ENCODE results near the gene EPS8.

DNA sequence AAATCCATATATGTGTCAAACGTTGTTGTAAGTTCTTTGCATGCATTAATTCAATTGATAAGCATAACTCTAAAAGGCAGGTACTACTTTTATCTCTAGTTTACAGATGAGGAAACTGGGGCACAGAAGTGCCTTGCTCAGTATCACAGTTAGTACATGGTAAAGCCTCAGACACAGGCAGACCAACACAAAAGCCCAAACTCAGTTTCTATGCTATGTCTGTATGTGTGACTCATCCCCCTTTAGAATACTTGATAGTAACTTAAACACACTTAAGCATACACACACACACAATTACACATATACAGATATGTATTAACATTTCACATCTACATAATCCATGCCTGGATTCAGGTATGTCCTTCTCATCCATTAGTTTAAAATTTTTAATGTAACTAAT, 88.0 kb downstream of the EPS8 start:
- TF ChIP-seq, protein P1, sequence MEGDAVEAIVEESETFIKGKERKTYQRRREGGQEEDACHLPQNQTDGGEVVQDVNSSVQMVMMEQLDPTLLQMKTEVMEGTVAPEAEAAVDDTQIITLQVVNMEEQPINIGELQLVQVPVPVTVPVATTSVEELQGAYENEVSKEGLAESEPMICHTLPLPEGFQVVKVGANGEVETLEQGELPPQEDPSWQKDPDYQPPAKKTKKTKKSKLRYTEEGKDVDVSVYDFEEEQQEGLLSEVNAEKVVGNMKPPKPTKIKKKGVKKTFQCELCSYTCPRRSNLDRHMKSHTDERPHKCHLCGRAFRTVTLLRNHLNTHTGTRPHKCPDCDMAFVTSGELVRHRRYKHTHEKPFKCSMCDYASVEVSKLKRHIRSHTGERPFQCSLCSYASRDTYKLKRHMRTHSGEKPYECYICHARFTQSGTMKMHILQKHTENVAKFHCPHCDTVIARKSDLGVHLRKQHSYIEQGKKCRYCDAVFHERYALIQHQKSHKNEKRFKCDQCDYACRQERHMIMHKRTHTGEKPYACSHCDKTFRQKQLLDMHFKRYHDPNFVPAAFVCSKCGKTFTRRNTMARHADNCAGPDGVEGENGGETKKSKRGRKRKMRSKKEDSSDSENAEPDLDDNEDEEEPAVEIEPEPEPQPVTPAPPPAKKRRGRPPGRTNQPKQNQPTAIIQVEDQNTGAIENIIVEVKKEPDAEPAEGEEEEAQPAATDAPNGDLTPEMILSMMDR (IDR thresholded peaks at IDR 0.05; ENCODE audit: poor library complexity): no peak
- TF ChIP-seq EZH2phosphoT487 (IDR thresholded peaks at IDR 0.05; ENCODE audit: low read depth, severe bottlenecking, unreplicated experiment): no peak
